ENCODE data around the gene UCN2.

UCN2 gene

GRCh38 chr3:48588230-48588629, 24.6 kb upstream of the UCN2 start:
- no peak for DNase-seq

GRCh38 chr3:48587686-48588085, 24.1 kb upstream of the UCN2 start:
- DNase-seq: no peak

- DNase-seq: no peak
These were observed 21.8 kb upstream of the UCN2 start for GRCh38 chr3:48585411-48585810.

- no peak for DNase-seq
These were observed 21.3 kb upstream of the UCN2 start for GRCh38 chr3:48584836-48585235.

GRCh38 chr3:48581621-48582481, 18.3 kb upstream of the UCN2 start:
- DNase-seq: no peak

GRCh38 chr3:48576647-48577046, 13.1 kb upstream of the UCN2 start:
- DNase-seq: no peak

- DNase-seq: no peak
These were observed 11.8 kb upstream of the UCN2 start for GRCh38 chr3:48575366-48575765.

- DNase-seq: no peak
These were observed 10.5 kb upstream of the UCN2 start for GRCh38 chr3:48573973-48574585.

GRCh38 chr3:48572517-48572916, 8.9 kb upstream of the UCN2 start:
- DNase-seq: no peak

- DNase-seq: no peak
These were observed 8.4 kb upstream of the UCN2 start for GRCh38 chr3:48571938-48572337.

GRCh38 chr3:48569808-48570450, 6.3 kb upstream of the UCN2 start:
- DNase-seq: no peak

- DNase-seq: no peak
These were observed 5.8 kb upstream of the UCN2 start for GRCh38 chr3:48569400-48569799.

GRCh38 chr3:48568476-48568875, 4.9 kb upstream of the UCN2 start:
- no peak for DNase-seq

- DNase-seq: no peak
These were observed 3.9 kb upstream of the UCN2 start for GRCh38 chr3:48567500-48567899.

- no peak for DNase-seq
These were observed 3.5 kb upstream of the UCN2 start for GRCh38 chr3:48567090-48567489.

- DNase-seq: no peak
These were observed 2.8 kb upstream of the UCN2 start for GRCh38 chr3:48566401-48566760.

- DNase-seq: peak; percentile 34
These were observed 2.2 kb upstream of the UCN2 start for GRCh38 chr3:48565591-48566400.

- DNase-seq: no peak
These were observed 1.6 kb upstream of the UCN2 start for GRCh38 chr3:48565186-48565585.

- DNase-seq: no peak
These were observed 1.1 kb upstream of the UCN2 start for GRCh38 chr3:48564667-48565066.

- peak; percentile 40 for DNase-seq
These were observed 441 bp upstream of the UCN2 start for GRCh38 chr3:48564022-48564421.

GRCh38 chr3:48562367-48563095, 1.1 kb downstream of the UCN2 start:
- no peak for DNase-seq

GRCh38 chr3:48561045-48561736, 2.4 kb downstream of the UCN2 start:
- DNase-seq: peak; percentile 16

All from activated CD4-positive, alpha-beta T cell treated with anti-CD3 and anti-CD28 coated beads, Interleukin-2, Interleukin-6, amounts not matched to agents 100 ng/mL and 50 ng/mL, durations not matched to agents 16 hours and 8 hours (primary cell).